ENCODE results near the gene PARP11. TPM values are rescaled to one million over a fixed set of nuclear protein-coding genes. Genes with fewer than 3 reads are reported as not detected.
A peak's percentile ranks its signal among the peaks of the same experiment; 100 is the strongest.

PARP11 gene
- total RNA-seq, 1 donor = 6.5 TPM

DNA sequence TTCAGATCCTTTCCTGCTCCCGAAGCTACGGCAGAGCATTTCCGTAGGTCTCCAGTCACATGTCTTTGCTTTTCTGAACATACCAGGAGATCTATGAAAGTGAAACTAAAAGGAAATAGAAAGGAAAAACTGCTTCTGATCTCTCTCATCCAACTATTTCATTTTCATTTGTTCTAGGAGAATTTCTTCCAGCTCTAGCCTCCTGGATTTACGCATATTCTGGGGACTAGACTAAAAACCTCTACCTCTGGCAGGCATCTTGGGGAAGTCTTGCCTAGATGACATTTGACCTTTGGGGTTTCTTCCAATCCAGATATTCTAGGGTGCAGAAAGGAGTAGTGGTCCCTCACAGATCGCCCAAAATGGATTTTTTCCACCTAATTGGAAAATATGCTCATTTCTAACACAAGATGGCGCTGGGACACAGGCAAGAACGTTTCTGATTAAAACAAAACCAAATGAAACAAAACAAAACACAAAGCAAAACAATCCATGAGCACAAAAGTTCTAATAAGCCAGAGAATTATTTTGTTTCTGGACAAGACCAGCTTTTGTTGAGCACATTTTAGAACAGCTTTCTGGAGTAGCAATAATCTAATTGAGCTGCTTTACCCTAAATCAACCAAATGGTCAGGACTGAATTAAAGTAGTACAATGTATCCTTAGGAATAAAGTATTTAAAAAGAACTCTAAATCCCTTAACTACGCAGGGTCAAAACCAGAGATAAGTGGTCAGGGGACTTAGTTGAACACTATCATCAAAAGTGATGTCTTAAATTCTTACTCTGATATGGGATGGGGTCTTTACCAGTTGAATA is 12.3 kb upstream of the PARP11 start:
- TF ChIP-seq, protein P1, sequence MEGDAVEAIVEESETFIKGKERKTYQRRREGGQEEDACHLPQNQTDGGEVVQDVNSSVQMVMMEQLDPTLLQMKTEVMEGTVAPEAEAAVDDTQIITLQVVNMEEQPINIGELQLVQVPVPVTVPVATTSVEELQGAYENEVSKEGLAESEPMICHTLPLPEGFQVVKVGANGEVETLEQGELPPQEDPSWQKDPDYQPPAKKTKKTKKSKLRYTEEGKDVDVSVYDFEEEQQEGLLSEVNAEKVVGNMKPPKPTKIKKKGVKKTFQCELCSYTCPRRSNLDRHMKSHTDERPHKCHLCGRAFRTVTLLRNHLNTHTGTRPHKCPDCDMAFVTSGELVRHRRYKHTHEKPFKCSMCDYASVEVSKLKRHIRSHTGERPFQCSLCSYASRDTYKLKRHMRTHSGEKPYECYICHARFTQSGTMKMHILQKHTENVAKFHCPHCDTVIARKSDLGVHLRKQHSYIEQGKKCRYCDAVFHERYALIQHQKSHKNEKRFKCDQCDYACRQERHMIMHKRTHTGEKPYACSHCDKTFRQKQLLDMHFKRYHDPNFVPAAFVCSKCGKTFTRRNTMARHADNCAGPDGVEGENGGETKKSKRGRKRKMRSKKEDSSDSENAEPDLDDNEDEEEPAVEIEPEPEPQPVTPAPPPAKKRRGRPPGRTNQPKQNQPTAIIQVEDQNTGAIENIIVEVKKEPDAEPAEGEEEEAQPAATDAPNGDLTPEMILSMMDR (IDR thresholded peaks at IDR 0.05; ENCODE audit: insufficient read depth, low read depth, low read length) = peak; percentile 78
- peak; percentile 76 for DNase-seq (ENCODE audit: low read depth)
- peak overlapping the region; percentile 63 for H3K4me3 ChIP-seq (ENCODE audit: low read depth, low read length)

- TF ChIP-seq, protein P1 (IDR thresholded peaks at IDR 0.05; ENCODE audit: insufficient read depth, low read depth, low read length) = no peak
Measured at GRCh38 chr12:3884671-3885070, 11.5 kb upstream of the PARP11 start.

GRCh38 chr12:3882896-3883564 is 9.8 kb upstream of the PARP11 start:
- no peak overlapping the region for H3K4me3 ChIP-seq (ENCODE audit: low read depth, low read length)
- TF ChIP-seq, protein P1 (IDR thresholded peaks at IDR 0.05; ENCODE audit: insufficient read depth, low read depth, low read length) = peak; percentile 34
- peak; percentile 21 for DNase-seq (ENCODE audit: low read depth)

More at GRCh38 chr12:3884671-3885070, 11.5 kb upstream of the PARP11 start:
- no peak for DNase-seq (ENCODE audit: low read depth)
- peak overlapping the region; percentile 63 for H3K4me3 ChIP-seq (ENCODE audit: low read depth, low read length)

- DNase-seq (ENCODE audit: low read depth) = no peak
- TF ChIP-seq, protein P1 (IDR thresholded peaks at IDR 0.05; ENCODE audit: insufficient read depth, low read depth, low read length) = no peak
- H3K4me3 ChIP-seq (ENCODE audit: low read depth, low read length) = no peak overlapping the region
Measured at GRCh38 chr12:3882406-3882805, 9.2 kb upstream of the PARP11 start.

GRCh38 chr12:3881281-3881950 is 8.2 kb upstream of the PARP11 start:
- no peak for DNase-seq (ENCODE audit: low read depth)
- TF ChIP-seq, protein P1 (IDR thresholded peaks at IDR 0.05; ENCODE audit: insufficient read depth, low read depth, low read length) = no peak

GRCh38 chr12:3879846-3880245 is 6.6 kb upstream of the PARP11 start:
- no peak for DNase-seq (ENCODE audit: low read depth)
- no peak overlapping the region for H3K4me3 ChIP-seq (ENCODE audit: low read depth, low read length)
- TF ChIP-seq, protein P1 (IDR thresholded peaks at IDR 0.05; ENCODE audit: insufficient read depth, low read depth, low read length) = no peak

More at GRCh38 chr12:3881281-3881950, 8.2 kb upstream of the PARP11 start:
- no peak overlapping the region for H3K4me3 ChIP-seq (ENCODE audit: low read depth, low read length)
